ENCODE data around the gene RAB8B. TPM values are rescaled to one million over a fixed set of nuclear protein-coding genes. Genes with fewer than 3 reads are reported as not detected.

The RAB8B gene
- polyA plus RNA-seq, 3 donors = 22.0 to 77.3 (median 58.9) TPM

- Histone ChIP-seq H3K4me3 (replicated peaks in 1 of 3; ENCODE audit: low read depth in 2 of 3, low read length in 3 of 3) (no peak overlapping the region), H3K9ac (ENCODE audit: insufficient read depth, low read length, poor library complexity, severe bottlenecking) (no peak overlapping the region), H3K27ac (ENCODE audit: low read depth in 1 of 2, low read length in 2 of 2) (no peak overlapping the region), H3K36me3 (replicated peaks in 1 of 2; ENCODE audit: control insufficient read depth in 1 of 2, insufficient read depth in 2 of 2, low read length in 2 of 2) (no peaks in the 10 kb centered on the region), H2AFZ (ENCODE audit: insufficient read depth, low read depth, low read length, poor library complexity, severe bottlenecking) (no peak overlapping the region), H3K79me2 (ENCODE audit: insufficient read depth, low read length) (no peaks in the 10 kb centered on the region), H3K4me2 (replicated peaks; ENCODE audit: extremely low read depth, low read length, poor library complexity, severe bottlenecking) (no peak overlapping the region), H4K20me1 (ENCODE audit: insufficient read depth, low read length) (no peaks in the 10 kb centered on the region), H3K9me3 (replicated peaks in 1 of 2; ENCODE audit: control insufficient read depth in 1 of 2, insufficient read depth in 1 of 2, low read length in 2 of 2) (no peaks in the 10 kb centered on the region), H3K27me3 (ENCODE audit: control insufficient read depth in 2 of 2, insufficient read depth in 2 of 2, low read length in 2 of 2) (no peaks in the 10 kb centered on the region), H3K4me1 (ENCODE audit: control insufficient read depth in 1 of 2, insufficient read depth in 2 of 2, low read length in 2 of 2) (no peaks in the 10 kb centered on the region)
- Mint-ChIP-seq H3K4me3 (no peak overlapping the region), H3K4me1 (no peaks in the 10 kb centered on the region), H3K36me3 (no peaks in the 10 kb centered on the region), H3K27ac (no peak overlapping the region), H3K9me3 (no peaks in the 10 kb centered on the region), H3K27me3 (ENCODE audit: low read depth in 3 of 3) (peaks cover 0 to 3% (median 0%) of the 10 kb centered on the region in 3 donors)
- no peak for DNase-seq
- 100% methylated on average over 1 of the region's 3 CpGs for WGBS (ENCODE audit: insufficient coverage)
- TF ChIP-seq CTCF (IDR thresholded peaks at IDR 0.05) = no peak
- intact Hi-C loops (cut with micrococcal nuclease) = no loop called here
Observed at GRCh38 chr15:63172851-63173451, 16.5 kb upstream of the RAB8B start.

- intact Hi-C loops (cut with micrococcal nuclease) = no loop called here
- H3K4me3 ChIP-seq (replicated peaks in 1 of 3; ENCODE audit: low read depth in 2 of 3, low read length in 3 of 3) = no peak overlapping the region
- no peak for DNase-seq
- H3K79me2 ChIP-seq (ENCODE audit: insufficient read depth, low read length) = no peaks in the 10 kb centered on the region
- H3K27ac ChIP-seq (ENCODE audit: low read depth in 1 of 2, low read length in 2 of 2) = no peak overlapping the region
- H3K36me3 Mint-ChIP-seq = no peaks in the 10 kb centered on the region
- no peaks in the 10 kb centered on the region for H3K9me3 ChIP-seq (replicated peaks in 1 of 2; ENCODE audit: control insufficient read depth in 1 of 2, insufficient read depth in 1 of 2, low read length in 2 of 2)
- no peak for TF ChIP-seq CTCF (IDR thresholded peaks at IDR 0.05)
- no peak overlapping the region for H3K27ac Mint-ChIP-seq
- H3K36me3 ChIP-seq (replicated peaks in 1 of 2; ENCODE audit: control insufficient read depth in 1 of 2, insufficient read depth in 2 of 2, low read length in 2 of 2) = no peaks in the 10 kb centered on the region
- H3K4me2 ChIP-seq (replicated peaks; ENCODE audit: extremely low read depth, low read length, poor library complexity, severe bottlenecking) = no peak overlapping the region
- H3K9me3 Mint-ChIP-seq = no peaks in the 10 kb centered on the region
- H4K20me1 ChIP-seq (ENCODE audit: insufficient read depth, low read length) = no peaks in the 10 kb centered on the region
- H2AFZ ChIP-seq (ENCODE audit: insufficient read depth, low read depth, low read length, poor library complexity, severe bottlenecking) = no peak overlapping the region
- WGBS (ENCODE audit: insufficient coverage) = 100% methylated on average over 1 of the region's 3 CpGs
- no peaks in the 10 kb centered on the region for H3K4me1 ChIP-seq (ENCODE audit: control insufficient read depth in 1 of 2, insufficient read depth in 2 of 2, low read length in 2 of 2)
- peaks cover 0 to 3% (median 1%) of the 10 kb centered on the region in 3 donors for H3K27me3 Mint-ChIP-seq (ENCODE audit: low read depth in 3 of 3)
- no peak overlapping the region for H3K9ac ChIP-seq (ENCODE audit: insufficient read depth, low read length, poor library complexity, severe bottlenecking)
- H3K4me3 Mint-ChIP-seq = no peak overlapping the region
- H3K4me1 Mint-ChIP-seq = no peaks in the 10 kb centered on the region
- no peaks in the 10 kb centered on the region for H3K27me3 ChIP-seq (ENCODE audit: control insufficient read depth in 2 of 2, insufficient read depth in 2 of 2, low read length in 2 of 2)
Observed at GRCh38 chr15:63176302-63176701, 13.1 kb upstream of the RAB8B start.
